Neural cell (in vitro differentiated cells): ENCODE measurements around the gene ANKMY1. TPM values are rescaled to one million over a fixed set of nuclear protein-coding genes. Genes with fewer than 3 reads are reported as not detected.

Source experiments
- H2AFZ ChIP-seq: fragments of 200-600, 300-800 bp; sonication (generic), shearing (Covaris generic); 2 replicates; pipeline ENCODE4 v1.6.0; 2014; ENCODE audit warnings: low read depth, mild to moderate bottlenecking, antibody characterized with exemption, low read length, moderate library complexity
- H3F3A ChIP-seq: fragments of 200-600 bp; shearing (Covaris generic); 2 replicates; pipeline ENCODE4 v1.6.1; 2016; ENCODE audit warnings: mild to moderate bottlenecking, moderate library complexity, mixed read lengths, antibody characterized with exemption, low read length; ENCODE audit not compliant: insufficient read depth, poor library complexity, severe bottlenecking
- H3K27ac ChIP-seq: fragments of 200-600, 300-800 bp; sonication (generic), shearing (Covaris generic); 2 replicates; pipeline ENCODE4 v1.5.1; 2014; ENCODE audit warnings: mild to moderate bottlenecking, low read length, moderate library complexity
- H3K27me3 ChIP-seq: fragments of 300-800, 200-600 bp; sonication (generic), shearing (Covaris generic); 2 replicates; pipeline ENCODE4 v1.6.0; 2014; ENCODE audit warnings: mild to moderate bottlenecking, low read depth, low read length, moderate library complexity; ENCODE audit not compliant: insufficient read depth
- H3K36me3 ChIP-seq: fragments of 300-800, 200-600 bp; sonication (generic), shearing (Covaris generic); 2 replicates; pipeline ENCODE4 v1.5.1; 2014; ENCODE audit warnings: mild to moderate bottlenecking, antibody characterized with exemption, low read length, moderate library complexity; ENCODE audit not compliant: insufficient read depth
- H3K4me2 ChIP-seq: fragments of 300-800, 200-600 bp; sonication (generic), shearing (Covaris generic); 2 replicates; pipeline ENCODE4 v1.6.0; 2014; ENCODE audit warnings: mild to moderate bottlenecking, low read length
- H3K4me3 ChIP-seq: fragments of 300-800, 200-600 bp; sonication (generic), shearing (Covaris generic); 2 replicates; pipeline ENCODE4 v1.5.1; 2014; ENCODE audit warnings: mild to moderate bottlenecking, low read length, moderate library complexity
- H3K79me2 ChIP-seq: fragments of 200-600 bp; shearing (Covaris generic); replicated peaks from 2 replicates; pipeline ENCODE4 v1.6.0; 2014; ENCODE audit warnings: mild to moderate bottlenecking, low read length, moderate library complexity; ENCODE audit not compliant: insufficient read depth
- H3K9ac ChIP-seq: fragments of 300-800, 200-600 bp; sonication (generic), shearing (Covaris generic); 2 replicates; pipeline ENCODE4 v1.6.1; 2016; ENCODE audit warnings: mild to moderate bottlenecking, low read length, mixed read lengths
- H3K9me2 ChIP-seq: fragments of 200-600 bp; shearing (Covaris generic); 2 replicates; pipeline ENCODE4 v1.6.1; 2016; ENCODE audit warnings: mild to moderate bottlenecking, low read length, mixed read lengths; ENCODE audit not compliant: insufficient read depth
- H3K9me3 ChIP-seq: fragments of 200-600, 300-800 bp; sonication (generic), shearing (Covaris generic); 2 replicates; pipeline ENCODE4 v1.6.1; 2016; ENCODE audit warnings: mild to moderate bottlenecking, mixed run types, low read length, moderate library complexity, mixed read lengths
- H4K20me1 ChIP-seq: fragments of 200-600 bp; shearing (Covaris generic); 2 replicates; pipeline ENCODE4 v1.6.1; 2016; ENCODE audit warnings: mild to moderate bottlenecking, mixed run types; ENCODE audit not compliant: insufficient read depth
- EP300 ChIP-seq: fragments of 450-650 bp; conservative IDR thresholded peaks from 2 replicates; pipeline ENCODE4 v1.6.1; 2014; ENCODE audit warnings: antibody characterized with exemption, mild to moderate bottlenecking, moderate library complexity; ENCODE audit not compliant: poor library complexity, severe bottlenecking
- EZH2 ChIP-seq: fragments of 200-600, 300-800 bp; shearing (Covaris generic), sonication (generic); IDR thresholded peaks from 2 replicates; pipeline ENCODE4 v1.6.1; 2014; ENCODE audit warnings: antibody characterized with exemption, low read length, borderline replicate concordance, mild to moderate bottlenecking; ENCODE audit not compliant: insufficient read depth, poor library complexity, severe bottlenecking
- MXI1 ChIP-seq: fragments of 450-650 bp; conservative IDR thresholded peaks from 2 replicates; pipeline ENCODE4 v1.6.1; 2014; ENCODE audit warnings: antibody characterized with exemption, mild to moderate bottlenecking; ENCODE audit not compliant: poor library complexity, severe bottlenecking
- POLR2AphosphoS5 ChIP-seq: IDR thresholded peaks from 2 replicates; pipeline ENCODE4 v1.6.1; 2012
- RAD21 ChIP-seq: fragments of 450-650 bp; conservative IDR thresholded peaks from 2 replicates; pipeline ENCODE4 v1.6.1; 2014; ENCODE audit warnings: antibody characterized with exemption, mild to moderate bottlenecking, moderate library complexity
- SMC3 ChIP-seq: fragments of 450-650 bp; conservative IDR thresholded peaks from 2 replicates; pipeline ENCODE4 v1.6.1; 2014; ENCODE audit warnings: antibody characterized with exemption, mild to moderate bottlenecking, moderate library complexity; ENCODE audit not compliant: poor library complexity
- TAF1 ChIP-seq: IDR thresholded peaks from 2 replicates; pipeline ENCODE4 v1.6.1; 2012; ENCODE audit warnings: low read depth
- polyA plus RNA-seq: library from polyadenylated mRNA; depleted of rRNA; stranded (reverse); fragments of >200 nt; gene quantifications from 2 replicates; pipeline ENCODE4 v1.2.3, GENCODE V29; 2014
- TF ChIP-seq, protein P1 (sequence below): fragments of 450-650 bp; IDR thresholded peaks from 2 replicates; pipeline ENCODE4 v1.5.1; 2014; ENCODE audit warnings: antibody characterized with exemption, mild to moderate bottlenecking, moderate library complexity; ENCODE audit not compliant: poor library complexity, severe bottlenecking
- TF ChIP-seq, protein P2 (sequence below): IDR thresholded peaks from 2 replicates; pipeline ENCODE4 v1.6.1; 2012; ENCODE audit warnings: borderline replicate concordance

The ANKMY1 gene
- polyA plus RNA-seq, 1 donor from 2014 or later = 6.6 TPM

DNA sequence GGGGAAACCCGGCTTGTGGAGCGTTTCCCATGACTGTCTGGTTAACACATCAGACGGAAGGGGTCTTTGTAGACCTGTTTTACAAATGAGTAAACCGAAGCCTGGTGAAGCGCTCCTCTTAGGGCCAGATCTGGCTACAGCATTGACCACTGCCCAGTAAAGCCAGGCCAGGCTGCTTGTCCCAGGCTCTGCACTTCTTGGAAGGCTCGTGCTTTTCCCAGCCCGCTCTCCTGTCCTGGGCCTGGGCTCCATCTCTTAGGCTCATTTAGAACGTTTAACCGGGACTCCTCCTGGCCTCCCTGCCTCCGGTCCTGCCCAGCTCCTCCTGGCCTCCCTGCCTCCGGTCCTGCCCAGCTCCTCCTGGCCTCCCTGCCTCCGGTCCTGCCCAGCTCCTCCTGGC lies 117.5 kb downstream of the ANKMY1 start:
- no peak overlapping the region for H3K4me2 ChIP-seq
- H3K79me2 ChIP-seq = peaks cover 60% of the 10 kb centered on the region
- H3K4me3 ChIP-seq = no peak overlapping the region
- no peaks in the 10 kb centered on the region for H3F3A ChIP-seq
- H4K20me1 ChIP-seq = peaks cover 23% of the 10 kb centered on the region
- no peaks in the 10 kb centered on the region for H3K9me3 ChIP-seq
- no peaks in the 10 kb centered on the region for H3K9me2 ChIP-seq
- H3K36me3 ChIP-seq = no peaks in the 10 kb centered on the region
- no peak overlapping the region for H3K27ac ChIP-seq
- no peak for TF ChIP-seq SMC3
- TF ChIP-seq EZH2 = no peak
- TF ChIP-seq RAD21 = no peak
- TF ChIP-seq EP300 = no peak
- no peak for TF ChIP-seq POLR2AphosphoS5
- TF ChIP-seq, protein P1, sequence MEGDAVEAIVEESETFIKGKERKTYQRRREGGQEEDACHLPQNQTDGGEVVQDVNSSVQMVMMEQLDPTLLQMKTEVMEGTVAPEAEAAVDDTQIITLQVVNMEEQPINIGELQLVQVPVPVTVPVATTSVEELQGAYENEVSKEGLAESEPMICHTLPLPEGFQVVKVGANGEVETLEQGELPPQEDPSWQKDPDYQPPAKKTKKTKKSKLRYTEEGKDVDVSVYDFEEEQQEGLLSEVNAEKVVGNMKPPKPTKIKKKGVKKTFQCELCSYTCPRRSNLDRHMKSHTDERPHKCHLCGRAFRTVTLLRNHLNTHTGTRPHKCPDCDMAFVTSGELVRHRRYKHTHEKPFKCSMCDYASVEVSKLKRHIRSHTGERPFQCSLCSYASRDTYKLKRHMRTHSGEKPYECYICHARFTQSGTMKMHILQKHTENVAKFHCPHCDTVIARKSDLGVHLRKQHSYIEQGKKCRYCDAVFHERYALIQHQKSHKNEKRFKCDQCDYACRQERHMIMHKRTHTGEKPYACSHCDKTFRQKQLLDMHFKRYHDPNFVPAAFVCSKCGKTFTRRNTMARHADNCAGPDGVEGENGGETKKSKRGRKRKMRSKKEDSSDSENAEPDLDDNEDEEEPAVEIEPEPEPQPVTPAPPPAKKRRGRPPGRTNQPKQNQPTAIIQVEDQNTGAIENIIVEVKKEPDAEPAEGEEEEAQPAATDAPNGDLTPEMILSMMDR = no peak
- no peak for TF ChIP-seq MXI1
- TF ChIP-seq, protein P2, sequence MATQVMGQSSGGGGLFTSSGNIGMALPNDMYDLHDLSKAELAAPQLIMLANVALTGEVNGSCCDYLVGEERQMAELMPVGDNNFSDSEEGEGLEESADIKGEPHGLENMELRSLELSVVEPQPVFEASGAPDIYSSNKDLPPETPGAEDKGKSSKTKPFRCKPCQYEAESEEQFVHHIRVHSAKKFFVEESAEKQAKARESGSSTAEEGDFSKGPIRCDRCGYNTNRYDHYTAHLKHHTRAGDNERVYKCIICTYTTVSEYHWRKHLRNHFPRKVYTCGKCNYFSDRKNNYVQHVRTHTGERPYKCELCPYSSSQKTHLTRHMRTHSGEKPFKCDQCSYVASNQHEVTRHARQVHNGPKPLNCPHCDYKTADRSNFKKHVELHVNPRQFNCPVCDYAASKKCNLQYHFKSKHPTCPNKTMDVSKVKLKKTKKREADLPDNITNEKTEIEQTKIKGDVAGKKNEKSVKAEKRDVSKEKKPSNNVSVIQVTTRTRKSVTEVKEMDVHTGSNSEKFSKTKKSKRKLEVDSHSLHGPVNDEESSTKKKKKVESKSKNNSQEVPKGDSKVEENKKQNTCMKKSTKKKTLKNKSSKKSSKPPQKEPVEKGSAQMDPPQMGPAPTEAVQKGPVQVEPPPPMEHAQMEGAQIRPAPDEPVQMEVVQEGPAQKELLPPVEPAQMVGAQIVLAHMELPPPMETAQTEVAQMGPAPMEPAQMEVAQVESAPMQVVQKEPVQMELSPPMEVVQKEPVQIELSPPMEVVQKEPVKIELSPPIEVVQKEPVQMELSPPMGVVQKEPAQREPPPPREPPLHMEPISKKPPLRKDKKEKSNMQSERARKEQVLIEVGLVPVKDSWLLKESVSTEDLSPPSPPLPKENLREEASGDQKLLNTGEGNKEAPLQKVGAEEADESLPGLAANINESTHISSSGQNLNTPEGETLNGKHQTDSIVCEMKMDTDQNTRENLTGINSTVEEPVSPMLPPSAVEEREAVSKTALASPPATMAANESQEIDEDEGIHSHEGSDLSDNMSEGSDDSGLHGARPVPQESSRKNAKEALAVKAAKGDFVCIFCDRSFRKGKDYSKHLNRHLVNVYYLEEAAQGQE = no peak
- TF ChIP-seq TAF1 = no peak
- no peak overlapping the region for H2AFZ ChIP-seq
- no peak overlapping the region for H3K9ac ChIP-seq
- no peaks in the 10 kb centered on the region for H3K27me3 ChIP-seq

- Histone ChIP-seq H3K27ac (no peak overlapping the region), H3K36me3 (no peaks in the 10 kb centered on the region), H3K4me2 (no peak overlapping the region), H2AFZ (no peak overlapping the region), H3K27me3 (no peaks in the 10 kb centered on the region), H3K4me3 (no peak overlapping the region), H4K20me1 (peaks cover 23% of the 10 kb centered on the region), H3K9me2 (no peaks in the 10 kb centered on the region), H3K79me2 (peaks cover 60% of the 10 kb centered on the region), H3K9ac (no peak overlapping the region), H3F3A (no peaks in the 10 kb centered on the region), H3K9me3 (no peaks in the 10 kb centered on the region)
- TF ChIP-seq, protein P2 = no peak
- no peak for TF ChIP-seq RAD21
- TF ChIP-seq TAF1 = no peak
- TF ChIP-seq MXI1 = no peak
- TF ChIP-seq EP300 = no peak
- TF ChIP-seq SMC3 = no peak
- TF ChIP-seq, protein P1 = no peak
Measured at GRCh38 chr2:240439698-240440151, 118.1 kb downstream of the ANKMY1 start.
